Endothelial cell of hepatic sinusoid (primary cell): ENCODE results near the gene RPAP2.
"Not testable (repeated sequence)": the region's sequence is repeated elsewhere in the genome, so short reads cannot be mapped to it uniquely, and the experiment has no call there.

Experiments used
- in situ Hi-C: cut with HindIII; loops from 2 replicates; pipeline ENCODE4 v1.10.0; 2017; ENCODE audit warnings: low sequenced_read_pairs

Gene RPAP2

DNA sequence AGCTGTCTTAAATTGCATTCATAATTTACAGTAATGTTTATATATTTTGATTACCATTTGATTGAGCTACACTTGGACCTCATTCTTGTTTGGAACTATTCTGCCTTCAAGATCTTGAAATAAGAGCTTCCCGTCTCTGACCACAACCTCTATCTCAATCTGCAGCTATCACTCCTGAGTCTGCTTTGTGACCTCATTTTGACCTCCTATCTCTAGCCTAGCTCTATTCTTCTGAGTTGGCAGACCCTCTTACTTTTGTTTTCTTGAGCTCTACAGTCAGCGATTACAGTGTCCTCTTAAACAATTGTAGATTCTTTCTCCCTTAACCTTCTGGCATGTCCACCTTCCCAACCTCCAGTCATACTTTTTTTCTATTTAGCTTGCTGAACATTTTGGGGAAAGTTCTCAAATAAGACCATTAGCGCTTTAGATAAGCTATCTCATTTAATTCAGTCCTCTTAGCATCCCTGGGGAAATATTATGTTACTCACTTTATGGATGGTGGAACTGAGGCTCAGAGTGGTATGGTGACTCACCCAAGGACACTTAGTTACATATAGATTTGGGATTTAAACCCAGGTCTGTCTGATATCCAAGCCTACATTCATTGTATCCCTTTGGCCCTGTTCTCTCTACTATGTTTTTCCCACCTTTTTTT is 19.1 kb downstream of the RPAP2 start:
- in situ Hi-C loops, result loop anchor here (25.0 kb wide), 1 partner anchor 269 kb away; no protein-coding TSS in a partner anchor

DNA sequence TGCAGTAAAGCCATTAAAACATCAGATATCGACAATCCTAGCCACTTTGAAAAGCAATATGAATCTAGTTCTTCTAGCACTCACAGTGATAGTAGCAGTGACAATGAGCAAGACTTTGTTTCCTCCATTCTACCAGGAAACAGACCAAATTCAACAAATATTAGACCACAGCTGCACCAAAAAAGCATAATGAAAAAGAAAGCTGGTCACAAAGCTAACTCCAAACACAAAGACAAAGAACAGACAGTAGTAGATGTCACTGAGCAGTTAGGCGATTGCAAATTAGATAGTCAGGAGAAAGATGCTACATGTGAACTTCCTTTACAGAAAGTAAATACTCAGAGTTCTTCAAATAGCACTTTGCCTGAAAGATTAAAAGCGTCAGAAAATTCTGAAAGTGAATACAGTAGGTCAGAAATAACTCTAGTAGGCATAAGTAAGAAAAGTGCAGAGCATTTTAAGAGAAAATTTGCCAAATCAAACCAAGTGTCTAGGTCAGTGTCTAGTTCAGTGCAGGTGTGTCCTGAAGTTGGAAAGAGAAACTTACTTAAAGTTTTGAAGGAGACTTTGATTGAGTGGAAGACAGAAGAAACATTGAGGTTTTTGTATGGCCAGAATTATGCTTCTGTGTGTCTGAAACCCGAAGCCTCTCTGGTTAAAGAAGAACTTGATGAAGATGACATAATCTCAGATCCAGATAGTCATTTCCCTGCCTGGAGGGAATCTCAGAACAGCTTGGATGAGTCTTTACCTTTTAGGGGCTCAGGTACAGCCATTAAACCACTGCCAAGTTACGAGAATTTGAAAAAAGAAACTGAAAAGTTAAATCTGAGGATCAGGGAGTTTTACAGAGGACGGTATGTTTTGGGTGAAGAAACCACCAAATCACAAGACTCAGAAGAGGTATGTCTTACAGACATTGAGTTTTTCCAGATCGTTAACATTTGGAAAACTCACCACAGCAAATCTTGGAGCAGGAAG is 24.9 kb downstream of the RPAP2 start:
- in situ Hi-C loops, result loop anchor here (25.0 kb wide), 1 partner anchor 264 kb away; no protein-coding TSS in a partner anchor

DNA sequence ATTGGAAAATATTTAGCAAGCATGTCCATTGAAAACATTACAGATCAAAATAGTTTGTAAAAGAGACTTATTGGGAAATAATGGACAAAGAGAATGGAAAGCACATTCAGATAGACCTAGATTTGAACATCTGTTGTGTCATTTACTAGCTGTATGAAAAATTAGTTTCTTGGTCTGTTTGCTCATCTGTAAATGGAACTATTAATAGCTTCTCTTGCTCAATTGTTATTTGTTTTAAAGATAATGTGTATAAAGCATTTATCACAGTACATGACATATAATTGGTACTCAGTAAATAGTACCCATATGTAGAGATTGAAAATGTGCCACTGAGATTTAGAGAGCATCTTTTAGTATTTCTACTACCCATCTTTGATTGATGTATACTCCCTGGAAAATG is 25.9 kb downstream of the RPAP2 start:
- in situ Hi-C loops, result loop anchor here (25.0 kb wide), 1 partner anchor 263 kb away; no protein-coding TSS in a partner anchor

DNA sequence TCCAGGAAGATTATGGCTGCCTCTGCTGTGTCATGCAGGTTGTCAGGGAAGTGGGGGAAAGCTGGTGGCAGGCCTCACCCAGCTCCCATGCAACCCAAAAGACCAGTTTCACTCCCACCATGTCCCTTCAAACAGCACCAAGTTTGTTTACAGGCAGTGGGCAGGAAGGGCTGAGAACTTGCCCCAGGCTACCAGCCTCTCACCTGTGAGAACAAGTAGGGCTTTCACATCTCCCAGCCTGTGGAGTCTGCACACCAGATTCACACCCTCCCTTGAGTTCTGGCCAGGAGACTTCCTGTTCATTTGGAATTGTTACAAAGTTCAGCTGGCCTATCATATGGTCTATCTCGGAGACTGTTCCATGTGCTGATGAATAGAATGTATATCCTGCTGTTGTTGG is 27.8 kb downstream of the RPAP2 start:
- in situ Hi-C loops, result no loop called here

DNA sequence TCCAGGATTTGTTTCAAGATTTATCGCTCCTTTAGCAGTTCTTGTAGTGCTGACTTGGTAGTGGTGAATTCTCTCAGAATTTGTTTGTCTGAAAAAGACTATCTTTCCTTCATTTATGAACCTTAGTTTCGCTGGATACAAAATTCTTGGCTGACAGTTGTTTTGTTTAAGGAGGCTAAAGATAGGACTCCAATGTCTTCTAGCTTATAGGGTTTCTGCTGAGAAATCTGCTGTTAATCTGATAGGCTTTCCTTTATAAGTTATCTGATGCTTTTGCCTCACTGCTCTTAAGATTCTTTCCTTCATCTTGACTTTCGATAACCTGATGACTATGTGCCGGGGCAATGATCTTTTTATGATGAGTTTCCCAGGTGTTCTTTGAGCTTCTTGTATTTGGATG is 28.9 kb downstream of the RPAP2 start:
- in situ Hi-C loops, result no loop called here

DNA sequence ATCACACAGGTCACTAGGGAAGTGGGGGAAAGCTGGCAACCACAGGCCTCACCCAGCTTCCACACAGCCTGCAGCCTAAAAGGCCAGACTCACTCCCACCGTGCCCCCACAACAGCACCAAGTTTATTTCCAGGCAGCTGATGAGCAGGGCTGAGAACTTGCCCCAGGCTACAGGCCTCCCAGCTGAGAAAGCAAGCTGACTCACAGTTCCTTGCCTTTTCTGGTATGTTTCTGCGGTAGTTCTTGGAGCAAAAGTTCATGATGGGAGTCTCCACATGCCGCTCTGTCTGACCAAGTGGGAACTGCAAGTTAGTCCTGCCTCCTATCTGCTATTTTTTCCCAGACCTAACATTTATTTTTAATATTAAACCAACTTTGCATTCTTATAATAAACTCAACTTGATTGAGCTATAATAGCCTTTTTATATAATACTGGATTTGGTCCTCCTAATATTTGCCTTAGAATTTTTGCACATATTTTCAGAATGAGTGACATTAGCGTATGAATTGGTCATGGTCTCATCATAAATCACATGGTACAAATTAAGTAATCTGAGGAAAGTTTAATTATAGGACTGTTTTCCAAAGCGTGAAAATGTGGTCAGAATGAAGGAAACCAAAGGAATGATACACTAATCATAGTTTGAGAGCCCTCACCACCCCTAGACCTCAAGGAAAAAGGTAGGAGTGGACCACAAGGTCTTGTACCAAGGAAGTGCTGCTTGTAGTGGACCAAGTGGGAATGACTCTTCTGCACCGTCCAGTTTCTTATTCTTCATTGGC is 30.7 kb downstream of the RPAP2 start:
- in situ Hi-C loops, result no loop called here

DNA sequence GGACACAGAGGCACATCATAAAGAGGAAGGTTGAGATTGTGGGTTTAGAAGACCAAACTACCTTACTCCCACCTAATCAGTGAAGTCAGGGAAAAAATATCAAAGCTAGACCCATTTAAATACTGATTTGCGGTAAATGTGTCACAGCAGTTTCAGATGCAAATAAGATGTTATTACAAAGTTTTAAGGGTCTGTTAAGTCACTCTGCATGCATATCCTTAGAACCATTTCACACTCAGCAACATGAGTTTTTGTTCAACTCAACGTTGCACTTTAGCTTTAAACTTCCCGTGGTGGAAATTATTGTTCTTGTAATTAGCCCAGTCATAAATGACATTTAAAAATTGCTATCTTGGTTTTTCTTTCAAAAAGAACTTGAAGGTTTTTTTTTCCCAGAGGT is 34.8 kb downstream of the RPAP2 start:
- in situ Hi-C loops, result no loop called here

DNA sequence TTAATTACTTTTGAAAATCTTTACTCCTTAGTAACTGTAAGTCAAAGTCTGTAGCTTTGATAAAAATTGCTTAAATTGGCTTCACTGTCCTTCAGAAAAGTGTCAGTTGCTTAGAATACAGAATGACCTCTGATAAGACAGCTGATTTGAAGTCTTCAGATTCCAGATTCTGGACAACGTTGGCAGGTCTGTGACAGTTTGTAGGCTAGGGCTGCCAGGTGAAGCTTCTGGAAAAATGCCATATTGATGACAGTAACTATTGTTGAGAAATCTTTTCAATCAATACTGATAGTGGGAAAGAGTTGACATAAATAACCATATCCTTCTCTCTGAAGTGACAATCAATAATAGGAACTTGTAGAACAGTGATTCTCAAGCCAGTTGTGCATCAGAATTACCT is 41.3 kb downstream of the RPAP2 start:
- in situ Hi-C loops, result no loop called here

DNA sequence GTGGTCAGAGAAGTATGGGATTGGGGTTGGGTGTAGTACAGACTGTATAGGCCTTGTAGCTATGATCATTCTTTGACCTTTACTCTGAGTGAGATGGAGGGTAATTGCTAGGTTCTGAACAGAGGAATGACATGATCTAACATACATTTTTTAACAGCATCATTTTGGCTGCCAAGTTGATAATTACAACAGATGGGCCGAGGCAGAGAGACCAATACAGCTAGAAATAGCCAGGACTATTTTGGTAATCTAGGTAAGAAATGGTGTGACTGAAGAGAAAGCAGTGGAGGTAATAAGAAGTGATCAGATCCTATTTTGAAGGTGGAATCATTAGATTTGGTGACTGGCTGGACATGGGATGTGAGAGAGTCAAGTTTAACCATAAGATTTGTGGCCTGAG is 43.5 kb downstream of the RPAP2 start:
- in situ Hi-C loops, result no loop called here

DNA sequence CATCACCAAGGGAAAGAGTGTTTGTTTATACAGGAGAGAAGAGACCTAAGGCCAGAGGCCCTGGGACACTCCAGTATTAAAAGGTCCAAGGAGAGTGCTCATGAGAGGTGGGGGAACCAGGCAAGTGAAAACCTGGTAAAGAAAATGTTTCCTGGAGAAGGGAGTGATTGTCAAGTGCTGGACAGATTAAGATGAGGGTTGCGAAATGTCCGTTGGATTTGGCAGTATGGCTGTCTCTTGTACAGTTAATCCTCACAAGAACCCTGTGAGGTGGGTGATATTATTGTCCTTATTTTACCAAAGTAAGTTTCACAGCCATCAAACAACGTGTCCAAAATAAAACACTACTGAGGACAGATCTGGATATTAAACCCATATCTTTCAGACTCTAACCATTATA is 44.2 kb downstream of the RPAP2 start:
- in situ Hi-C loops, result no loop called here

DNA sequence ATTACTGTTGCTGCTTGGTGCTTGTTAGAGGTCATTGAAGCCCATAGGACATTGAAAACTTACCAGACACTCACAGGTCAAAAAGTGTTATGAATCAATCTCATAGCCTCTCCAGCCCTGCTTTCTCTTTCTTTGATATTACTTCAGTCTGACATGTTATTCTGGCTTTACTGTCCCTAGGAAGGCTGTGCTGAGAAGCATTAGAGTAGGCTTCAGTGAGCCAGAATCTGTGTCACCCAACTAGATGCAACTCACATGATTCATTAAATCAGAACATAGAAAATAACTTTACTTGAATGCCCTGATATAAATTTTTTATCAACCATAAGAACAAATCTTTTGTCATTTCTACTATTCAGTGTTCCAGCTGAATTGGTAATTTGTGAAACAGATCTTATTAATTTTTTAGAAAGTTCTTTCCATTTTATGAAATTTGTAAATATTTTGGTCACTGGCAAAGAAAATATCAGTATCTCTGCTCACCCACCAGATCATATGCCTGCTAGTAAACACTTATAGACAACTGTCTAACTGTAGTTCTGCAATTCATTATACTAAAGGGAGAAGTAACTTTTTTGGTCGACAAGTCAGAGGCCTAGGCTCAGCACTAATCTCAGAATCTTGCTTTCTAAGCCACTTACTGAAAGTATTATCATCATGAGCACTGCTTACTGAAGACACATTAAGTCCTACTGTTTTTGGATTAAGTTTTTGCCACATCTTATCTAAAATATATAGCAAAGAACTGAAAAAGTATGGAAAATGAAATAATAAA is 48.2 kb downstream of the RPAP2 start:
- in situ Hi-C loops, result no loop called here

DNA sequence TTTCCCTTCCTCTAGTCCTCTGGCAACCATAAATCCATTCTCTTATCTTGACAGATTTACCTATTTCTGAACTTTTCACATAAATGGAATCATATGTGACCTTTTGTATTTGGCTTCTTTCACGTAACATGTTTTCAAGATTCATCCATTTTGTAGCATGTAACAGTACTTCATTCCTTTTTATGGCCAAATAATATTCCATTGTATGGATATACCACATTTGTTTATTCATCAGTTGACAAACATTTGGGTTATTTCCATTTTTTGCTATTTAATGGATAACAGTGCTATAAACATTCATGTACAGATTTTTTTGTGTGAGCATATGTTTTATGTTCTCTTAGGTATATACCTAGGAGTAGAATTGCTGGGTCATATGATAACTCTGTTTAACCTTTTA is 54.0 kb downstream of the RPAP2 start:
- in situ Hi-C loops, result loop anchor here (5.0 kb wide), 1 partner anchor 69 kb away; no protein-coding TSS in a partner anchor

DNA sequence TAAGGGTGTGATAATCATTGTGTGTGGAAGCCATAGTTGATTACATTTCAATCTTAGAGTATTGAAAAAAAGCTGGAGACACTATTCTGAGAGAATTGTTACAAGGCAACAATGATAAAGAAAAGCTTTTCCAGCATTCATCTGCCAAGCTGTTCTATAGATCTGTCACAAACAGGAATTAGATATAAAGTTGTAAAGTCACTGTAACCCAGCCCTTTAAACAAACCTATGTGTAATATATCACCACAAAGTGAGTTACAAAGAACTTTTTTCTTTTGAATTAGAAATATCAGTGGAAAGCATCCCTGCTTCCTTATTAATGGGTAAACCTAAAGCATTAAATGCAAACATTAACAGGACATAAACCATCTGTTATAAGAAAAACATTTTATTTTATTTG is 55.4 kb downstream of the RPAP2 start:
- in situ Hi-C loops, result loop anchor here (5.0 kb wide), 1 partner anchor 68 kb away; no protein-coding TSS in a partner anchor

DNA sequence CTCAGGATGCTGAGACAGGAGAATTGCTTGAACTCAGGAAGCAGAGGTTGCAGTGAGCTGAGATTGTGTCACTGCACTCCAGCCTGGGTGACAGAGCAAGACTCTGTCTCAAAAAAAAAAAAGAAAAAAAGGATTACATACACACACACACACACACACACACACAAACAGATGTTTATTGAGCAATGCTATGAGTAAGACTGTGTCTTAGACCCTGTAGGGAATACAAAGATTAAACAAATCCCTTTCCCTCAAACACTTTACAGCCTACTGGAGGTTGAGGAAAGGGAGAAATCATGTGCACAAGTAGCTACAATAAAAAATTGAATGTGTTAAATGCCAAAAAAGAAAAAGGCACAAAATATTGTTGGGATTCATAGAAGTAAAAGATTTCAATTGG is 58.1 kb downstream of the RPAP2 start:
- in situ Hi-C loops, result no loop called here

DNA sequence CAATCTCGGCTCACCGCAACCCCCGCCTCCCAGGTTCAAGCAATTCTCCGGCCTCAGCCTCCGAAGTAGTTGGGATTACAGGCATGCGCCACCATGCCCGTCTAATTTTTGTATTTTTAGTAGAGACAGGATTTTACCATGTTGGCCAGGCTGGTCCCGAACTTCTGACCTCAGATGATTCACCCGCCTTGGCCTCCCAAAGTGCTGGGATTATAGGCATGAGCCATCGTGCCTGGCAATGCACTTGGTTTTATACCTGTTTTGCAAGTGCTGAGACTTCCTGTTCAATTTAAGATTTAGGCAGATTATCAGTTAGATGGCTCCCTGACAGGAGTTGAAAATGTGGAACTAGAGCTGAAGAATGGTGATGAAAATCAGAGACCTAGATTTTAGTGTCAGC is 60.5 kb downstream of the RPAP2 start:
- in situ Hi-C loops, result not testable (repeated sequence)

DNA sequence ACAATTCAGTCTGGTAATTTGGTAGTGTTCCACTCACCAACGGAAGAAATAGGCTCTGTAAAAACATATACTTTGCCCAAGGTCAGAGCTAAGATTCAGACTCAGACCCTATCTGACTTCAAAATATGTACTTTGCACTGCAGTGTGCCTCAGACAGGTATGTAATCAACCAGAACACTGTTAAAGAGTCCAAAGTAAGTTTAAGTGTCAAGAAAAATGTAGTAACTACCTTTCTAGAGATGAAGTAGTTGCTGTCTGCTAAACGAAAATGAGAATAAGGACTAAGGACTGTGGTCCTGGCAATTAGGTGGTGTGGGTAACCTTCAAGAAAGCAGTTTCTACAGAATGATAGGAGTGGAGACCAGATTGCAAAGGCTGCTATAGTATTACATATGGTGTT is 61.1 kb downstream of the RPAP2 start:
- in situ Hi-C loops, result no loop called here

DNA sequence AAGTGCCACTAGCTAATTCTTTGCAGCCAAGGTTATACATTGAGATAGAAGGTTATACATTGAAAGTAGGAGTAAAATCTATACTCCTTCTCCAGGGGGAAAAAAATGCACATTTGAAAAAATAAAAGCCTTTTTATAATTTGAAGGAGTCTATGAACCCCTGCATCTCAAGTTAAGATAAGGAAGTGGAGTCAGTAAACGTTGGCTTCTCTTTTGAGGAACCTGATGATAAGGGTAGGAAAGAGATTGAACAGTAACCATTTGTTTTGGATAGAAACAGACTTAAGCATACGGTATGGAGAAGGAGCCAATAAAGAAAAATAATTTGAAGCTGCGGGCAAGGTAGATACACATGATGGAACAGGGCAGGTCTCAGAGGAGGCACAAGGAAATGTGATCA is 64.1 kb downstream of the RPAP2 start:
- in situ Hi-C loops, result no loop called here

DNA sequence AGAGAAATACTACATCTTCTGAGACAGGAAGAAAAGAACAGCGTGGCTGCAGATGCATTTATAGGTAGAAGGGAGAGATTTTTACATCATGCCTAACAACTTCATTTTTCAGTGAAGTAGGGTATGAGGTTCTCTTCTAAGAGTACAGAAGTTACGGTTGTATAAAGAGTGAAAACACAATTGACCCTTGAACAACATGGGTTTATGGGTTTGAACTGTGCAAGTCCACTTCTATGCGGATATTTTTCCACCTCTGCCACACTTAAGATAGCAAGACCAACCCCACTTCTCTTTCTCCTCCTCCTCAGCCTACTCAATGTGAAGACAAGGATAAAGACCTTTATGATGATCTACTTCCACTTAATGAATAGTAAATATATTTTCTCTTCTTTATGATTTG is 64.5 kb downstream of the RPAP2 start:
- in situ Hi-C loops, result no loop called here

DNA sequence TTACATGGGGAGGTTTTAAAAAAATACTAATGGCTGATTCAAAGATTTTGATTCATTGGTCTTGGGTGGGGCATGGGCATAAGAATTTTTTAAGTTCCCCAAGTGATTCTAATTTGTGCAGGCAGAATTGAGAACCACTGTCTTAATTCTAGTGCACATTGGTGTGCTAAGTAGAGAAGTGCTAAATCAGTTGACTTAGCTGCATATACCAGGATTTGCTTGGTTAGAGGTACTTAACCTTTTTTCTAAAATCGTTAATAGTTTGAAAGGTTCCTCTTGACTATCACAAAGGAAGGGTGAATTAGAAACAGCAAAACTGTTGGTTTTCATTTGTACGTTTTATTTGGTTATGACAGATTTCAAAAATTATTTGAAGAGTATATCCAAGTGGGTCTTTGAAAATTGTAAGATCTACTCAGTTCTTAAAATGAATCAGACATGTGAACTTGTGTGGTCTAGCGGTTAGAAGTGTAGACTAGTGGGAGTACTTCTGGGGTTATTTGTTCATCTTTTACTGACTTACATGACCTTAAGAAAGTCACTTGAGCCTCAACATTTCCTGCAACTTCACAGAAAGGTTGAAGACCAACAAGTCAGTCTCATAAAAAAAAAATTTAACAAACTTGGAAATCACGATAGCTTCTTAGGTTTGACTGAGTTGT is 66.7 kb downstream of the RPAP2 start:
- in situ Hi-C loops, result no loop called here

DNA sequence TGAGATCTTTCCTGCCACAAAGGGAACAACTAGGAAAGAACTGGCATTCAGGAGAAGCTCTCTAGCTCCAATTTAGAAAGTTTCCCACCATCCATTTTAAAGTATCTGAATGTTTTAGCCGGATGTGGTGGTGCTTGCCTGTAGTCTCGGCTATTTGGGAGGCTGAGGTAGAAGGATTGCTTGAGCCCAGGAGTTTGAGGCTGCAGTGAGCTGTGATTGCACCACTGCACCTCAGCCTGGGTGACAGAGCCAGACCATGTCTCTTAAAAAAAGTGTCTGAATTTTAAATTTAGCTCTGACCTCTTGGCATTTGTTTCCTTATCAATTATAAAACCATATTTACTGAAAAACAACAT is 67.2 kb downstream of the RPAP2 start:
- in situ Hi-C loops, result no loop called here
